ENCODE data around the gene LCT.
"Not testable (repeated sequence)": the region's sequence is repeated elsewhere in the genome, so short reads cannot be mapped to it uniquely, and the experiment has no call there.

The LCT gene
- long read RNA-seq, donor 1, result 0 reads
- long read RNA-seq, donor 2, result 0 reads
- long read RNA-seq, donor 3, result 0 reads
- long read RNA-seq, donor 4, result 0 reads
- long read RNA-seq, donor 5, result 0 reads
- long read RNA-seq, donor 6, result 0 reads
- long read RNA-seq, donor 7, result 0 reads
- long read RNA-seq, donor 8, result 0 reads

GRCh38 chr2:135836596-135837270 lies at the start of gene LCT:
TSS of gene LCT (minus strand) at chr2:135837184. CDS start at chr2:135837169, 15 bp downstream.
- DNase-seq, result no peak

DNA sequence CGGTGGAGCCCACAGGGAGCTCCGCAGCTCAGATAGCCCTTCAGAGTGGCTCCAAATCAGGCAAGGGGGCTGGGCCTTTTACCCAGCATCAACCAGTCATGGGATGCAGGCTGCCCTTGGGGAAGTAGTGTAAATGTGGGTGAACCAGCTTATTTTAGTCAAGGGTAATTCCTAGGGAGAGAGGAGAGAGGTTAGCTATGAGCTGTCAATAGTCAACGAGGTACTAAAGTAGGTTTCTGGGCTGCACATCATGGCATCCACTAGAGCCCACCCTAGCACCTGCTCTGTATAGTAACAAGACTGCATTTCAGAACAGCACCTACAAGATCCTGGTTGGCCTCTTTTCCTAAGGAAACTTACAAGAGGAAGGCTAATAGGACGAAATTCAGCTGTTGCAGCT lies 48.7 kb upstream of the LCT start:
- no peak for DNase-seq

DNA sequence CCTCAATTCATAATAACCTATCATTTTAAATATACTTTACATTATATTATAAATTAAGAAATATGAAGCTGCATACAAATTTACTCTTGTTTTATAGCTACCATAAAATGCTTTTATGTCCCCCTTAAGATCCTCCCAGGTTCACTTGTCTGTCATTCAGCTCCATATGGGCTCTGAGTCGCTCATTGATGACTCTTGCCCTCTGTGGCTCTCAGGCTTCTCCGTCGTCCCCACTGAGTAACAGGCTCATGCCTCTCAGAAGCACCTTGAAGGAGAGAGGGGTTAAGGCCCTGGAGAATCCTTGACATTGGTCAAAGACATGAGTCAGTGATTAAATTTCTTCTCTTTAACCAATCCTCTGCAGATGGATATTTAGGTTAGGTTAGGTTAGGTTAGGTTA lies 45.4 kb upstream of the LCT start:
- no peak for DNase-seq

DNA sequence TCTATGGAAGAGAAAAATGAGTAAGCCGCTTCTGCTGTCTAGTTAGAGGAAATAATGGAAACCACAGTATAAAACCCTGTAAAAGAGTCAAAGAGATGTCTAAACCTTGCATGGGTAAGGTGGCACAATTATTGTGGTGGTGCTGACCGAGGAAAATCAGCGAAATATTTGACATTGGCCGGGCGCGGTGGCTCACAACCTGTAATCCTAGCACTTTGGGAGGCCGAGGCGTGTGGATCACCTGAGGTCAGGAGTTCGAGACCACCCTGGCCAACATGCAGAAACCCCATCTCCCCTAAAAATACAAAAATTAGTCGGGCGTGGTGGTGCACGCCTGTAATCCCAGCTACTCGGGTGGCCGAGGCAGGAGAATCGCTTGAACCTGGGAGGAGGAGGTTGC lies 39.8 kb upstream of the LCT start:
- DNase-seq, result not testable (repeated sequence)

- DNase-seq, result peak; percentile 95
Measured at GRCh38 chr2:135876066-135876711, 39.2 kb upstream of the LCT start, which contains the start of gene MCM6. TSS of gene MCM6 (minus strand) at chr2:135876443. CDS start at chr2:135876365, 78 bp downstream.

- no peak for DNase-seq
Measured at GRCh38 chr2:135875491-135876065, 38.6 kb upstream of the LCT start.

DNA sequence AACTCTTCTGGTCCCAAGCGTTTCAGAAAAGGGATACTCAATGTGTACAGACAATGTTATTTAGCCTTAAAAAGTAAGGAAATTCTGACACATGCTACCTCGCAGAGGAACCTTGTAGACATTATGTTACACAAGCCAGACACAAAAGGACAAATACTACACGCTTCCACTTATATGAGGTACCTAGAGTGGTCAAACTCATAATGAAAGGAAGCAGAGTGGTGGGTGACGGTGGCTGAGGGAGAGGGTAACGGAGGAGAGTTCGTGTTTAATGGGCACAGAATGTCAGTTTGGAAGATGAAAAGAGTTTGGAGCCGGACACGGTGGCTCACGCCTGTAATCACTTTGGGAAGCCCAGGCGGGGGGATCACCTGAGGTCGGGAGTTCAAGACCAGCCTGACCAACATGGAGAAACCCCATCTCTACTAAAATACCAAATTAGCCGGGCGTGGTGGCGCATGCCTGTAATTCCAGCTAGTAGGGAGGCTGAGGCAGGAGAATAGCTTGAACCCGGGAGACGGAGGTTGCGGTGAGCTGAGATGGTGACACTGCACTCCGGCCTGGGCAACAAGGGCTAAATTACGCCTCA lies 37.9 kb upstream of the LCT start:
- DNase-seq, result no peak

DNA sequence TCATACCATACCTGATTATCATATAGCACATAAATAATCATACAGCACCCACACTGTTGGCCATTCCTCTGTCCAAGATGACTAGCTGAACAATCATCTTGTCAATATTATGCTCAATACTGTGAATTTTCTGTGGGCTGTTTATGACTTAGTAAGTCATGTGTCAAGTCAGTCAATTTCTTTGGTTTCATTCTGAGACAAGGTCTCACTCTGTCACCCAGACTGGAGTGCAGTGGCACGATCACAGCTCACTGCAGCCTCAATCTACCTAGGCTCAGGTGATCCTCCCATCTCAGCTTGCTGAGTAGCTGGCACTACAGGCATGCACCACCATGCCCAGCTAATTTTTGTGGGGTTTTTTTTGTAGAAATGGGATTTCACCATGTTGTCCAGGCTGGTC lies 33.6 kb upstream of the LCT start:
- DNase-seq, result no peak

DNA sequence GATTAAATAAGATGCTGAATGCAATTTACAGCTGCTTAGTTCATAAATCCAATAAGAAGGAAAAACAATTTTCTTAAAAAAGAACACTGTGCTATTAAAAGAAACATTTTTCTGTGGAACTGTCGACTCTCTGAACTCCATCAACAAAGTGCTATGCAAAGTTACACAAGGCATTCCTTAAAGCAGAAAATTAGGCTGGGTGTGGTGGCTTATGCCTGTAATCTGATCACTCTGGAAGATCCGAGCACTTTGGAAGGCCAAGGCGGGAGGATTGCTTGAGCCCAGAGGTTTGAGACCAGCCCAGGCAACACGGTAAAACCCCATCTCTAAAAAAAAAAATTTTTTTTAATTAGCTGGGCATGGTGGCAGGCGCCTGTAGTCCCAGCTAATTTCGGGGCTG lies 26.2 kb upstream of the LCT start:
- no peak for DNase-seq

DNA sequence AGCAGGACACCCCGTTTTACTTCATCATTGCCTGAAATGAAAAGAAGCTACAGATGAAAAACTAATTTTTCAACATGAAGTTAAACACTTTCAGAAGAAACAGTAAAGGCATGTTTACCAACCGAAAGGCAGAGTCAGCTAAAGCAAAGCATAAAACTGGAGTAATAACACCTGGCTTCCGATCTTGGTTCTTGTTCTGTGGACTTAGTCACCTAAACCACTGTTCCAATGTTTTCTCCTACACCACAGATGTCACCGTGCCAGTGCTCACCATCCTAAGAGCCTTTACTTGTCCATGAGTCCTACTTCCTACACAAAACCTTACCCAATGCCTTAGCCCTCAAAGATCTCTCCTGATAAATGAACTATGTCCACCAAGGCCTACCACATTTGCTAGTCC lies 25.7 kb upstream of the LCT start:
- no peak for DNase-seq

GRCh38 chr2:135853401-135853800 lies 16.4 kb upstream of the LCT start:
- DNase-seq, result no peak

- DNase-seq, result no peak
Measured at GRCh38 chr2:135851858-135852257, 14.9 kb upstream of the LCT start.

DNA sequence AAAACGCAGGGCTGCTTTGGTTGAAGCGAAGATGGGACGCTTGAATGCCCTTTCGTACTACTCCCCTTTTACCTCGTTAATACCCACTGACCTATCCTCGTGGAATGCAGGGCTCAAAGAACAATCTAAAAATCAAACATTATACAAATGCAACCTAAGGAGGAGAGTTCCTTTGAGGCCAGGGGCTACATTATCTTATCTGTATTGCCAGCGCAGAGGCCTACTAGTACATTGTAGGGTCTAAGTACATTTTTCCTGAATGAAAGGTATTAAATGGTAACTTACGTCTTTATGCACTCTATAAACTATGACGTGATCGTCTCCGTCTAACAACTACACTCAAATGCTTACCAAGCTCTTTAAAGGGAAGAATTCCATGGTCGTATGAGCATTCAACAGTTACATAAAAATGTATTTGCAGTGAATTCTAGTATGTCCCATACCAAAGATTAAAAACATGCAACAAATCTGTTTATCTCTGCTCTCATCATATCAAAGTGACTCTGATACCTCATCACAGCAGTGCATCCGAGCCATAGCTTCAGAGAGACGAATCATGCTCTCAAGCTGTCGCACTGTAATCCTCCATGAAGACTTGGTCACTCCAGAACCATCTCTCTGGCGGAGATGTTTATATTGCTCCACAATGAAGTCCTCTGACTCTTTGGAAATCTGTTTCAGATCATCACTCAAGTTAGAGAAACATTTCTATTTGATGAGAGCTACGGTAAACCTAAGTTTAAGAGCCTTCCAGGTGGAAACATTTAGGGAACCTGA lies 14.1 kb upstream of the LCT start:
- no peak for DNase-seq

DNA sequence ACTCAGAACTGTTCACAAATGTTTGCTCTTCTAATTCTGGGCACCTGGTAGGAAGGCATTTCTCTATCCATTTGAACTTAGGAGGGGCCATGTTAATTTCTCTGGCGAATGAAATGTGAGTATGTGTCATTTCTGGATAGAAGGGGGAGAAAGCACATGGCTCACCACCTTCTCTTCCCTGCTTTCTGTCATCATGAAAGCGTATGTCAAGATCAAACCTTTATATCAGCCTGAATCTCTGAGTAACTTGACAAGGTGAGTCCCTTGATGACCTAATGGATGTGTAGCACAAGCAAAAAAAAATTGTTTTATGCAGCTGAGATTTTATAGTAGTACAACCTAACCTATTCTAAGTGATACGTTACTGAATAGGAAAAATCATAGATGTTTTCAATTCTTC lies 12.1 kb upstream of the LCT start:
- DNase-seq, result no peak

- DNase-seq, result no peak
Measured at GRCh38 chr2:135845997-135846396, 9.0 kb upstream of the LCT start.

GRCh38 chr2:135845257-135845656 lies 8.3 kb upstream of the LCT start:
- DNase-seq, result no peak

DNA sequence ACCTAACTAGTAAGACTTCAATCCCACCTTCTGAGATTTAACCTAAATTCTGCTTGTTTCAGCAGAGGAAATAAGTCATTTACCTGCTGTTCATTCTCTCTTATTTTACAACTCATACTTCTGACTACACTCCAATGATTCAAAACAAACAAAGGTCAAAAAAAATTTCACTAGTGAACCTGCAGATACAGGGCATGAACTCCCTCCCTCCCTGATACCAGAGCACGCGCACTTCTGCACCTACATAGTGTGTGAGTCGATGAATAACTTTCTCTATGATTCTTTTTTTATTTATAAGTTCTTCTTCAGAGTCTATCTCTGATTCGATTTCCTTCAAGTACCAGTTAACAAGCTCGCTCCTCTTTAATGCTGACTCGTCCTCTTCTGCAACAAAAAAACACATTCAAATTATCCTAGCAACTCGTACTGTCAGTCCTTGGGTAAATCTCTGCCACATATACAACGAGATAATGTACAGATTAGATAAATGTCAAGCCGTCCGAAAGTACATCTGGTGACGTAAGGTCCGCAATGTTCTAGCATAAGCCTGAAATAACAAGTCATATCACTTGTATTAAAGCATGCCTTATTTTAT lies 7.4 kb upstream of the LCT start:
- no peak for DNase-seq

DNA sequence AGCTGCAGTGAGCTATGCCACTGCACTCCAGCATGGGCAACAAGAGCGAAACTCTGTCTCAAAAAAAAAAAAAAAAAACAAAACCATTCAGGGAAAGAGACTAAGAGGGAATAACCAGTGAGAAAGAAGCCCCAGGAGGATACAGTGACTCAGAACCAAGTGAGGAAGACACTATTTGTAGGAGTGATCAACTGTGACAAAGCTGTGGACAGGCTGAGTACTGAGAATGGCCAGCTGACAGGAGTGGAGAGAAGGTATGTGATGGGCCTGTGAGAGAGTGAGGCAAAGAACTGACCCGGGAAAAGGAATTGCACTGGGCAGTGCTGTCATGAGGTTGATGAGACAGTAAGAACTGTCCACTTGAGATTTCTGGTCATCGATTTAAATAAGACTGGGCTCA lies 6.7 kb upstream of the LCT start:
- DNase-seq, result no peak

DNA sequence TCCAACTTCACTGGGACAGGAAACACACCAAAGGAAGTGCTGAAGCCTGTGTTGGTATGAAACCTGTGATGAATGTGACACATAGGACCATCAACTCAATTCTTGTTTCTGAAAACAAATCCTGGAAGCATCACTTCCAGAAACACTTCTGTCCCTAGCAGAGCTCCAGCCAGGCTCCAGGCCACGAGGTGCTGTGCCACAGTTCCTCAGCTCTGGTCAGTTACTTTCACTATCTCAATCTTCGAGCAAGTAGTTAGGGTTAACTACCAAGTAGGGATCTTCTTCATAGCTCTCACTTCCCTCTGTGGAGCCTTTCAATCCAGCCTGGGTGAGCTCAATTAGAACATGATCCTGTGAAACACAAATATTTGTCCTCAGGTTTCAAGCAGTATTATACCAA lies 3.6 kb upstream of the LCT start:
- DNase-seq, result no peak

- DNase-seq, result no peak
Measured at GRCh38 chr2:135839713-135840112, 2.7 kb upstream of the LCT start.

DNA sequence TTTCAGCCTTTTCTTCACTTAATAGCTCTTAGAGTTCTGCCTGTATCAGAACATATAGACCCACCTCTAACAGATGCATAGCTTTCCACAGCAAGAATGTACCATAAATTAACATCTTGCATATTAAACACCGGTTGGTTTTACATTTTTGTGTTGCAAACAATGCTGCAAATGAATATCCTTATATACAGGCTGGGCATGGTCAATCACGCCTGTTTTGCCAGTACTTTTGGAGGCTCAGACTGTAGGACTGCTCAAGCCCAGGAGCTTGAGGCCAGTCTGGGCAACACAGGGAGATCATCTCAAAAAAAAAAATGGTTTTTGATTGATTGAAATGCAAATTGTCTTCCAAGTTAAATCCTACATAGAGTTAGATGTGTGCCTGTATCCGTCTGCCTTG lies 1.5 kb upstream of the LCT start:
- no peak for DNase-seq

DNA sequence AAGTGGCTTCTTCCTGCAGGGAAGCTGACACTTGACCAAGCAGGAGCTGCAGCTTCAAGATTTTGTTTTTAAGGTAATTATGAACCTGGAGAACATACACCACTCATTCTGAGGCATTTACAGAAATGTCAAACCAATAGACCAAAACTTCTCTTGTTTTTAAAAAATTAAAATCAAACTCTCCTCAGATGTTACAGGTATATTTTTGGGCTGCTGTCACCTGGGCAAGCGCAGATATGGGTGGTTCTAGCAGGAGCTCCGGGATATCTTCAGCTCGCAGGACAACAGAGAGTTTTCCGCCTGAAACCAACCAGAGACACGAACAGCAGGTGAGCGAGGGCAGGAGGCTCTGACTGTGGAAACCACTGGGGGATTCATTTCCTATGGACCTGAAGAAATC lies 4.1 kb downstream of the LCT start:
- DNase-seq, result no peak

Measured in right kidney (tissue), 9 donors.